GM12872 (cell line): ENCODE measurements around the gene CCDC73.

Experiments used
- CTCF ChIP-seq: IDR thresholded peaks from 3 replicates; pipeline ENCODE4 v1.5.1; 2011; ENCODE audit warnings: low read depth, mild to moderate bottlenecking, low read length, moderate library complexity; ENCODE audit not compliant: insufficient read depth

The CCDC73 gene

GRCh38 chr11:32794439-32794838 is at the start of gene CCDC73:
Gene CCDC73, minus strand, starts transcription at chr11:32794662. Its CDS starts 34,419 bp downstream, at chr11:32760243.
- no peak for TF ChIP-seq CTCF

- no peak for TF ChIP-seq CTCF
Observed at GRCh38 chr11:32843544-32843943, 49.1 kb upstream of the CCDC73 start.

- TF ChIP-seq CTCF, result no peak
Observed at GRCh38 chr11:32840587-32840986, 46.1 kb upstream of the CCDC73 start.

- TF ChIP-seq CTCF, result no peak
Observed at GRCh38 chr11:32839308-32839707, 44.8 kb upstream of the CCDC73 start.

GRCh38 chr11:32838505-32839274 is 44.2 kb upstream of the CCDC73 start:
- no peak for TF ChIP-seq CTCF

GRCh38 chr11:32836946-32837345 is 42.5 kb upstream of the CCDC73 start:
- no peak for TF ChIP-seq CTCF

- TF ChIP-seq CTCF, result no peak
Observed at GRCh38 chr11:32833921-32834320, 39.5 kb upstream of the CCDC73 start.

- TF ChIP-seq CTCF, result no peak
Observed at GRCh38 chr11:32831221-32831620, 36.8 kb upstream of the CCDC73 start.
